ENCODE results near the gene CAMKK1.

GRCh38 chr17:3852561-3852960 is 40.3 kb downstream of the CAMKK1 start:
- TF ChIP-seq POLR2A (IDR thresholded peaks at IDR 0.05) (no peak), CTCF (IDR thresholded peaks at IDR 0.05) (no peak)
